Measurements from ENCODE around the gene BCORL1.

Gene BCORL1

DNA sequence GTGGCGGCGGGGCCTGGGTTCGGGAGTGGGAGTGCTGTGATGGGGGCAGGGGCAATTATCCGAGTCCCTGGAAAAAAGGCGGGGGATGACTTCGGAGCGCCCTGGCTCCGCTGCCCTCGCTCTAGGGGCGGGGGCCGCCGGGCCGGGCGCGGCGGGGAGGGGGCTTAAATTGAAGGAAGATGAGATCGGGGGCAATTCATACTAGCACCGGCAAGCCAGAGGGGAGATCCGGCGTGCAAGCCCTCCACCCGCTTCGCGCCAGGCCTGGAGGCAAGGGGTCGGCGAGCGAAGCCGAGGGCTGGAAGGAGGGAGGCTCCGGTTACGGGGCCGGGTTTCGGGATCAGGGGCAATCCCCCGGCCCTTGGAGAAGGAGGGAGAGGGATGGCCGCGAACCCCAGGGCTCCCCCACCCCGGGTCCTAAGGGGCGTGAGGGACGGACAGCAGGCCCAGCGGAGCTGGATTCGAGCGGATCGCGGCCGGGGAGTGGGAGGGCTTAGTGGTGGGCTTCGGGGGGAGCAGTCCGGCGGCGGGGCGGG, 1.2 kb downstream of the BCORL1 start:
- H3K27ac ChIP-seq (ENCODE audit: low read depth, low read length, severe bottlenecking) = no peak overlapping the region
- WGBS, 2 experiments (ENCODE audit: insufficient coverage in 2 of 2) = 0 to 3% methylated on average over 1 to 5 of the region's 48 CpGs
- H3K4me1 ChIP-seq (ENCODE audit: control insufficient read depth, insufficient read depth, low read length, poor library complexity, severe bottlenecking) = peaks cover 3% of the 10 kb centered on the region
- H3K36me3 ChIP-seq (ENCODE audit: control insufficient read depth, insufficient read depth, low read length) = no peaks in the 10 kb centered on the region
- no peaks in the 10 kb centered on the region for H3K9me3 ChIP-seq (ENCODE audit: control insufficient read depth, low read length)
- no peak overlapping the region for H3K4me3 ChIP-seq (ENCODE audit: extremely low read depth, insufficient read depth, low read length, poor library complexity, severe bottlenecking)

DNA sequence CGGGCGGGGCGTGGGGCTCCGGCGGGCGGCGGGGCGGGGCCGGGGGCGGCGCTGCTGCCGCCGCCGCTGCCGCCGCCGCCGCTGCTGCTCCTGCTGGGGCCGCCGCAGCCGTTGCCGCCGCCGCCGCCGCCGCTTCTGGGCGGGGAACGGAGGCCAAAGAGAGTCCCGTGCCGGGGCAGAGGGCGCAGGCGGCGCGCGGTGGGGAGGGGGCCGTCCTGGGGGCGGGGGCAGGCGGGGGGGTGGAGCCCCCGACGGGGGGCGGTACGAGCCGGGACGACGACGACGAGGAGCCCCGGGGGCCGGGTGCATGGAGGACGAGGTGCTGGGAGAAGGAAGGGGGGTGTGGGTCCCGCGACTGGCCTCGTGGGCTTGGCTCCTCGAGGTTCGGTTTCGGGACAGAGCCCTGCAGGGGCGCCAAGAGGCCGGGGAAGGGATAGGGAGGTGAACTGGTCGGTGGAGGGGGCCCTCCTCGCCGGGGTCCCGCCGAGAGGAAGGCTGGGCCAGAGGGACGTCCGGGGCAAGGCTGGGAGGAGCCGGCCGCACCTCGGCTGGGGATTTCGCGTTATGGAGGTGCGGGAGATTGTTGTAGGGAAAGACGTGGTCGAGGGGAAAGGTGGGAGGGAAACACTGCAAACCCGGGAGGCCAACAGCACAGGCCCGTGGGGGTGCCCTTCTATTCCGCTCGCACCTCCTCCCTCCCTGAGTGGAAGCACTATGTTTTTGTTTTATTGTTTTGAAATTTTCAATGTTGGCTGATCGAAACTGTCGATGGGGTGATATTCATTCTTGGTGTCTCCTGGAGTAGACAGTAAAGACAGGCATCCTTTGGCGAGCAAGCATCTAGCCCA, 1.9 kb downstream of the BCORL1 start:
- Histone ChIP-seq H3K4me3 (ENCODE audit: extremely low read depth, insufficient read depth, low read length, poor library complexity, severe bottlenecking) (peak overlapping the region; percentile 46), H3K9me3 (ENCODE audit: control insufficient read depth, low read length) (no peaks in the 10 kb centered on the region), H3K27ac (ENCODE audit: low read depth, low read length, severe bottlenecking) (no peak overlapping the region), H3K4me1 (ENCODE audit: control insufficient read depth, insufficient read depth, low read length, poor library complexity, severe bottlenecking) (peaks cover 6% of the 10 kb centered on the region), H3K36me3 (ENCODE audit: control insufficient read depth, insufficient read depth, low read length) (no peaks in the 10 kb centered on the region)
- WGBS, 2 experiments (ENCODE audit: insufficient coverage in 2 of 2) = 3 to 5% methylated on average over 6 to 18 of the region's 81 CpGs

DNA sequence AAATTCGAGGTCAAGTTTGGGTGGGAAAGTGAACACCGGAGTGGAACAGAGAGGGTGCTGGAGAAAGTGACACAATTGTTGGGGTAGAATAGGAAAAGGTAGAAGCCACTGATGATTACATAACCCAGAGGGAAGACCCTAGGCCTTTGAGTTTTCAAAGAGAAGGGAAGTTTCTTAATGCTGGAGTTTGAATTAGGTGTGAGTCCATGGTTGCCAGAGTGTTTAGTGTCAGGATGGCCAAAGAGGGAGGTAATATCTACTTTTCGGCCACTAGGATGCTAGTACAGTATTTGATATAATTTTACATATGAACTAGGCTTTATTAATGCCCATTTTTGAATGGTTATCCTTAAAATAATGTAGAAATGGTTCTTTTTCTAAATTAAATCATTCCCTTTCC, 5.4 kb downstream of the BCORL1 start:
- no peak overlapping the region for H3K4me3 ChIP-seq (ENCODE audit: extremely low read depth, insufficient read depth, low read length, poor library complexity, severe bottlenecking)
- no peak overlapping the region for H3K27ac ChIP-seq (ENCODE audit: low read depth, low read length, severe bottlenecking)
- WGBS, 2 experiments (ENCODE audit: insufficient coverage in 2 of 2) = no CpG with 5 or more reads among the region's 3 CpGs
- no peaks in the 10 kb centered on the region for H3K9me3 ChIP-seq (ENCODE audit: control insufficient read depth, low read length)
- H3K36me3 ChIP-seq (ENCODE audit: control insufficient read depth, insufficient read depth, low read length) = no peaks in the 10 kb centered on the region
- peaks cover 6% of the 10 kb centered on the region for H3K4me1 ChIP-seq (ENCODE audit: control insufficient read depth, insufficient read depth, low read length, poor library complexity, severe bottlenecking)

DNA sequence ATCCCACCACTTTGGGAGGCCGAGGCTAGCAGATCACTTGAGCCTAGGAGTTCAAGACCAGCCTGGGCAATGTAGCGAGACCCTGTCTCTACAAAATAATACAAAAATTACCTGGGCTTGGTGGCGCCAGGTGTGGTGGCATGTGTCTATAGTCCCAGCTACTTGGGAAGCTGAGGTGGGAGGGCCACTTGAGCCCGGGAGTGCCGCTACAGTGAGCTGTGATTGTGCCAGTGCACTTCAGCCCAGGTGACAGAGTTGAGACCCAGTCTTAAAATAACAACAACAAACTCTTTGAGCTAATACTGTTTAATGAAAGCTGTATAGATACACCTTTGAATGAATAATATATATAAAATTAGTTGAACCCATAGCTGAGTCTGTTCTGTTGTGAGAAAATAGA, 9.7 kb downstream of the BCORL1 start:
- H3K9me3 ChIP-seq (ENCODE audit: control insufficient read depth, low read length) = no peaks in the 10 kb centered on the region
- no peak overlapping the region for H3K27ac ChIP-seq (ENCODE audit: low read depth, low read length, severe bottlenecking)
- H3K4me1 ChIP-seq (ENCODE audit: control insufficient read depth, insufficient read depth, low read length, poor library complexity, severe bottlenecking) = peaks cover 6% of the 10 kb centered on the region
- peaks cover 12% of the 10 kb centered on the region for H3K36me3 ChIP-seq (ENCODE audit: control insufficient read depth, insufficient read depth, low read length)
- H3K4me3 ChIP-seq (ENCODE audit: extremely low read depth, insufficient read depth, low read length, poor library complexity, severe bottlenecking) = no peak overlapping the region
- WGBS, 2 experiments (ENCODE audit: insufficient coverage in 2 of 2) = 80 to 100% methylated on average over 1 of the region's 5 CpGs

DNA sequence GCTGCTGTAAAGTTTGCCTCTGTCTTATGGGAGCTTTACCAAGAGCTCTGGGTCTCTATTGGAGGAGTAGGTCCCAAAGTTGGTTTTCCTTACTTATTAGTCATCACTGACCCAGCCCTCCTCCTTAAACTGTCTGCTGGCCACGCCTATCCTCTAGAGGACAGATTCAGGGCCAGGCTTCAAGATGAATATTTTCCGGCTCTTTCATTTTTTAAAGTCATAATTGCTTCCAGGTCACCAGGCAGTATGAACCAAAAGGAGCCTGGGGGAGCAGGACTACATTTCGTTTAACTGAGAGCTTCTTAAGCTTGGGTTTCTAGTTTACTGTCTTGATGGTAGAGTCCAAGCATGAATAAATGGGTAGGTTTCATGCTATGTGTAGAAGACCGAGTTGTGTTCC, 13.7 kb downstream of the BCORL1 start:
- no peak overlapping the region for H3K4me3 ChIP-seq (ENCODE audit: extremely low read depth, insufficient read depth, low read length, poor library complexity, severe bottlenecking)
- no peak overlapping the region for H3K27ac ChIP-seq (ENCODE audit: low read depth, low read length, severe bottlenecking)
- H3K9me3 ChIP-seq (ENCODE audit: control insufficient read depth, low read length) = no peaks in the 10 kb centered on the region
- no peaks in the 10 kb centered on the region for H3K4me1 ChIP-seq (ENCODE audit: control insufficient read depth, insufficient read depth, low read length, poor library complexity, severe bottlenecking)
- peaks cover 12% of the 10 kb centered on the region for H3K36me3 ChIP-seq (ENCODE audit: control insufficient read depth, insufficient read depth, low read length)
- 76 to 93% methylated on average over 2 of the region's 4 CpGs for WGBS, 2 experiments (ENCODE audit: insufficient coverage in 2 of 2)

DNA sequence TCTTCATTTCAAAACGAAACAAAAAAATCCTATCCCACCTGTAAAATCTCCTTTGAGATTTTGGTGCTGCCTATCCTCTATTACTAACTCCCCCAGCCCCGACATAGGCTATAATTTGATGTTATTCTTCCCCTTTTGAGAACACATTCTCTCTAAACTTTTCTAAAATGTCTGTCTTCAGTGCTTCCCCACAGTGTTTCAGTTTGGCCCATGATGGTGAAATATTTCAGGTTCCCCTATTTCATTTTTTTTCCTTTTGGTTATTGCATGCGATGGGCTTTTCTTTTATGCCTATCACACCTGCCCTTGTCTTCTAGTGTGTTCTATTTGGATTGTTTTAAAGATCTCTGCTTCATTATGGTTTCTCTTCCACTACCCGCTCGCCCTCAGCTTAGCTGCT, 14.7 kb downstream of the BCORL1 start:
- H3K36me3 ChIP-seq (ENCODE audit: control insufficient read depth, insufficient read depth, low read length) = peaks cover 12% of the 10 kb centered on the region
- H3K27ac ChIP-seq (ENCODE audit: low read depth, low read length, severe bottlenecking) = no peak overlapping the region
- no peak overlapping the region for H3K4me3 ChIP-seq (ENCODE audit: extremely low read depth, insufficient read depth, low read length, poor library complexity, severe bottlenecking)
- H3K9me3 ChIP-seq (ENCODE audit: control insufficient read depth, low read length) = no peaks in the 10 kb centered on the region
- no CpG with 5 or more reads among the region's 5 CpGs for WGBS, 2 experiments (ENCODE audit: insufficient coverage in 2 of 2)
- H3K4me1 ChIP-seq (ENCODE audit: control insufficient read depth, insufficient read depth, low read length, poor library complexity, severe bottlenecking) = peaks cover 3% of the 10 kb centered on the region

DNA sequence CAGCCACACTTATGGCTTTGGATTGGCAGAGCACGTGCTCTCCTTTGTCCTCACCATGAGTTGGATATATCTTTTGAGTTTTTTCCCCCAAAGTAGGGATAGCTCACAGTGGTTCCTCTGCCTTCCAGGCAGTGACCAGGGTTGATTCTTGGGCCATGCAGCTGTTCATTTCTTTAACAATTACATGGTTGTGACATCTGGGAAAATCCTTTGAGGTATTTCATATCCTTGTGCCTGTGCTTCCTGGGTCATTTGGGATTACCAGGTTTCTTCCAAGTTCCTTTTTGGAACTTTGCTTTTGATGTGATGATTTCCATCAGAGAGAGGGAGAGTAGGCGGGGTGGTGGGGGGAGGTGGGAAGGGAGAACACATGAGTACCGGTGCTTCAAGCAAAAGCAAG, 15.6 kb downstream of the BCORL1 start:
- Histone ChIP-seq H3K9me3 (ENCODE audit: control insufficient read depth, low read length) (no peaks in the 10 kb centered on the region), H3K4me1 (ENCODE audit: control insufficient read depth, insufficient read depth, low read length, poor library complexity, severe bottlenecking) (peaks cover 5% of the 10 kb centered on the region), H3K27ac (ENCODE audit: low read depth, low read length, severe bottlenecking) (no peak overlapping the region), H3K4me3 (ENCODE audit: extremely low read depth, insufficient read depth, low read length, poor library complexity, severe bottlenecking) (no peak overlapping the region), H3K36me3 (ENCODE audit: control insufficient read depth, insufficient read depth, low read length) (peaks cover 12% of the 10 kb centered on the region)
- WGBS, 2 experiments (ENCODE audit: insufficient coverage in 2 of 2) = no CpG with 5 or more reads among the region's 3 CpGs

DNA sequence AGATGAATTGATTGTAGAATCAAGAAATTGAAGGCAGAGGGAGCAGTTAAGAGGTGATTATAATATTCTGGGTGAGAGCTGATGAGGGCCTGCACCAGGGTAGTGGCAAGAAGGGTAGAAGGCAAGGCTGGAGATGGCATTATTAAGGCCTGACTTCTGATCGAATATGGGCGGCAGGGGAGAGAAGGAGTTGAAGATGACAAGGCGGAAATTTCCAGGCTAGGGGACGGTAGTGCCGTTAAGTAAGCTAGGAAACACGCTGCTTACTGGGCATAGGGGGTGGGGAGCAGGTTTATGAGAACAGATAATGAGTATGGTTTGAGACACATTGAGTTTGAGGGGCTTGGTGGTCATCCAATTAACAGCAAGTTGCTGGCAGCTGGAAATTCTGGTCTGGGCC, 19.5 kb downstream of the BCORL1 start:
- Histone ChIP-seq H3K27ac (ENCODE audit: low read depth, low read length, severe bottlenecking) (no peak overlapping the region), H3K4me3 (ENCODE audit: extremely low read depth, insufficient read depth, low read length, poor library complexity, severe bottlenecking) (no peak overlapping the region), H3K4me1 (ENCODE audit: control insufficient read depth, insufficient read depth, low read length, poor library complexity, severe bottlenecking) (peaks cover 5% of the 10 kb centered on the region), H3K36me3 (ENCODE audit: control insufficient read depth, insufficient read depth, low read length) (peaks cover 6% of the 10 kb centered on the region), H3K9me3 (ENCODE audit: control insufficient read depth, low read length) (no peaks in the 10 kb centered on the region)
- 84 to 94% methylated on average over 5 to 6 of the region's 6 CpGs for WGBS, 2 experiments (ENCODE audit: insufficient coverage in 2 of 2)

DNA sequence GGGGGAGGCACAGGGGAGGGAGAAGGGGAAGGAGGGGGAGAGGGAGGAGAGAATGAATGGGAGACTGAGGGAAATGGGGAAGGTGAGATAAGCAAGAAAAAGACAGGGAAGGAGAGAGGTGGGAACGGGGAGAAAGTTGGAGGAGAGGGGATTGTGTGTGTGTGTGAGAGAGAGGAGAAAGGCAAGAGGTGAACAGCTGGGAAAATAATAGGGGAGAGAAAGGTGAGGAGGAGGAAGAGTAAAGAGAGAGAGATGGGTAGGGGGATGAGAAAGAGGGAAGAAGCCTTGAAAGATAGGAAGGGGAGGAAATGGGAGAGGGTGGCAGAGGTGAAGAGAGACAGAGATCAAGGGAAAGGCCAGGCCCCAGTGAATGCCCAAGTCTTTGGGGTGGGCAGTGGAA, 20.1 kb downstream of the BCORL1 start:
- no peaks in the 10 kb centered on the region for H3K9me3 ChIP-seq (ENCODE audit: control insufficient read depth, low read length)
- peaks cover 9% of the 10 kb centered on the region for H3K36me3 ChIP-seq (ENCODE audit: control insufficient read depth, insufficient read depth, low read length)
- WGBS, 2 experiments (ENCODE audit: insufficient coverage in 2 of 2) = 60 to 71% methylated on average over 1 of the region's 1 CpG
- H3K27ac ChIP-seq (ENCODE audit: low read depth, low read length, severe bottlenecking) = no peak overlapping the region
- no peak overlapping the region for H3K4me3 ChIP-seq (ENCODE audit: extremely low read depth, insufficient read depth, low read length, poor library complexity, severe bottlenecking)
- H3K4me1 ChIP-seq (ENCODE audit: control insufficient read depth, insufficient read depth, low read length, poor library complexity, severe bottlenecking) = peaks cover 5% of the 10 kb centered on the region

DNA sequence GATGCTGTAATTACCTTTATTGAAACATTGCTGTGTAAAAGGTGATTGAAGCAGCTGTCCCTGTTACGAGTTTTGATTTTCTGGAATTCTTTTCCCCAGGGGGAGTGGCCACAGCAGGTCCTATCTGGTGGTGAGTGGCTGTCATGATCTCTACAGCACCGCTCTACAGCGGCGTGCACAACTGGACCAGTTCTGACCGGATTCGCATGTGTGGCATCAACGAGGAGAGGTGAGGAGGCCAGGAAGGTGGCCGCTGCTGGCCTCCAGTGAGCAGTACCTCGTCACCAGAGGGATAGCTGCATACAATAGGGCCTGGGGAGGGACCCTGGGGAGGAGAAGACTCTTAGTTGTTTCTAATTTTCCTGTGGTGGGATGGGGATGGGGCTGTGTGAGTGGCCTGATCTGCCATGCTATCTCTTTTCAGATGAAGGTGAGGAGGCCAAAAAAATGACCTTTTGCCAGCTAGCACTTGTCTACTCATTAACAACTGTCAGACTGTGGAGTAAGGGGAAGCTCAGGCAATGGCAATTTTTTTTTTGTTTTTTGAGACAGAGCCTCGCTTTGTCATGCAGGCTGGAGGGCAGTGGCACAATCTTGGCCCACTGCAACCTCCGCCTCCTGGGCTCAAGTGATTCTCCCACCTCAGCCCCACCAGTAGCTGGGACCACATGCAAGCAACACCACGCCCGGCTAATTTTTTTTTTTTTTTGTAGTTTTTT, 22.8 kb downstream of the BCORL1 start:
- no peak overlapping the region for H3K4me3 ChIP-seq (ENCODE audit: extremely low read depth, insufficient read depth, low read length, poor library complexity, severe bottlenecking)
- no peak overlapping the region for H3K27ac ChIP-seq (ENCODE audit: low read depth, low read length, severe bottlenecking)
- H3K9me3 ChIP-seq (ENCODE audit: control insufficient read depth, low read length) = no peaks in the 10 kb centered on the region
- WGBS, 2 experiments (ENCODE audit: insufficient coverage in 2 of 2) = 80 to 100% methylated on average over 1 to 2 of the region's 13 CpGs
- peaks cover 15% of the 10 kb centered on the region for H3K36me3 ChIP-seq (ENCODE audit: control insufficient read depth, insufficient read depth, low read length)
- peaks cover 5% of the 10 kb centered on the region for H3K4me1 ChIP-seq (ENCODE audit: control insufficient read depth, insufficient read depth, low read length, poor library complexity, severe bottlenecking)
